ENCODE results near the gene ZNRD2. TPM values are rescaled to one million over a fixed set of nuclear protein-coding genes. Genes with fewer than 3 reads are reported as not detected.

The ZNRD2 gene
- total and polyA plus RNA-seq, 4 experiments from 2014 or later: 24.6 to 74.9 (median 48.8) TPM

DNA sequence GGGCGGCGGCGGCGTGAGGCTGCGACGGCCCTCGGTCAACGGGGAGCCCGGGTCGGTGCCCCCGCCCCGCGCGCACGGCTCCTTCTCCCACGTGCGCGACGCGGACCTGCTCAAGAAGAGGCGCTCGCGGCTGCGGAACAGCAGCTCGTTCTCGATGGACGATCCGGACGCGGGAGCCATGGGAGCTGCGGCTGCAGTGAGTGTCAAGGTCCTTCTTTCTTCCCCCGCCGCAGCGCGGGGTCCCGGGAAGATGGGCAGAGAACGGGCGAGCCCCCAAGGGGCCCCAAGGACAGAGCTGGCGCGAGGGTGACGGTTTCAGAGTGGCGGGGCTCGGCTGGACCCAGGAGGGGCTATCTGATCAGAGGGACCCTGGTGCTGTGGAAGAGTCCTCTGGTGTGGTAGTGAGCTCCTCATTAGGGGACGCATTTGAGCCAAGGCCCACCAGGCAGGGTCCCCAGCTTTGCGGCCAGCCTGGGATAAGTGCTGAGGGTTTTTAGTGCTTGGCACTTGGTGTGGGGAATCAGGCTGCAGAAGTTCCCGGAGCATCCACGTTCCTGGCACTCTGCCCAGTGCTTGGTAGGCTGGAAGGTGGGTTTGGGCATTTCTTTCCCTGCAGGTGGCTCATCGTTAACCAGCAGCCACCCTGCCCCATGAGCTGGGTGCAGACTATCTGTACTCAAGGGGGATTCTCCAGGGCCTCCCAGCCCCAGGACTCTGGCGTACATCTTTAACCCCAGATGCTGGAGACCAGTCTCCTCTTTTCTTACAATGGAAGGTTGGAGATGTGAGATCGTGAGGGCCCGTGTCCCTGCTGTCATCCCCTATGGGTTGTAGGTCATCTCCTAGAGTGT, 15.3 kb downstream of the ZNRD2 start:
- H3K4me3 Mint-ChIP-seq: no peak overlapping the region
- POLR2A ChIA-PET (ENCODE audit: partially characterized antibody): interaction anchor here (0.9 to 7.4 kb wide), 4 partner anchors 8 to 43 kb away, joined by 3 to 118 read pairs (median 82); partner anchors contain the start of genes EHBP1L1, FAM89B and ZNRD2
- no peak overlapping the region for H3K27ac ChIP-seq (ENCODE audit: low read depth, low read length)
- H3K4me1 ChIP-seq (ENCODE audit: insufficient read depth, low read length): peaks cover 17% of the 10 kb centered on the region
- intact Hi-C loops (cut with micrococcal nuclease): loop anchor here (5.0 kb wide), 1 partner anchor 218 kb away; no protein-coding TSS in a partner anchor
- peaks cover 24 to 51% of the 10 kb centered on the region in 2 donors for H3K36me3 Mint-ChIP-seq
- H3K27me3 Mint-ChIP-seq: no peaks in the 10 kb centered on the region
- no peak overlapping the region for H3K4me3 ChIP-seq (ENCODE audit: low read length in 2 of 2)
- H3K27me3 ChIP-seq (ENCODE audit: insufficient read depth, low read length): no peaks in the 10 kb centered on the region
- no peaks in the 10 kb centered on the region for H3K9me3 Mint-ChIP-seq
- CTCF ChIA-PET (ENCODE audit: partially characterized antibody): interaction anchor here (0.6 to 7.9 kb wide), 5 partner anchors 8 to 42 kb away, joined by 3 to 124 read pairs (median 20); partner anchors contain the start of genes EHBP1L1 and FAM89B
- DNase-seq: no peak
- peak overlapping the region in 6 of 7 donors; percentile 31 to 72 (median 47) for H3K27ac Mint-ChIP-seq
- peaks cover 51% of the 10 kb centered on the region for H3K36me3 ChIP-seq (ENCODE audit: insufficient read depth, low read length)
- H3K9me3 ChIP-seq (ENCODE audit: control insufficient read depth in 1 of 2, low read length in 2 of 2): no peaks in the 10 kb centered on the region
- peaks cover 13 to 39% (median 27%) of the 10 kb centered on the region in 4 donors for H3K4me1 Mint-ChIP-seq

DNA sequence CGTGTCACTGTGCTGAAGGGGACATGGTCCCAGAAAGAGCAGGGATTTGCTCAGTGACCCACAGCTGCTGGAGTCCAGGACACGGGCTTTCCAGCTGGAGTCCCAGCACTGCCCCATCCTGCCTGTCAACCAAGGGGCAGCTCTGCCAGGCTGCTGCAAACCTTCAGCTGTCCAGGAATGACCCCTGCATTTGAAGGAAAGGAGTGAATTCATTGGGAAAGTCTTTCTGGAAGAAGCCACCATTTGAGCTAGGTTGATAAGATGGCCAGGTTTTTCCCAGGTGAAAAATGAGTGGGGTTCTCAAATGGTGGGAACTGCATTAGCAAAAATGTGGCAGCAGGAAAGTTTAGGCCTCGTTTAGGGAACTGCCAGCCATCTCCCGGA, 16.0 kb downstream of the ZNRD2 start:
- DNase-seq: no peak
- H3K36me3 ChIP-seq (ENCODE audit: insufficient read depth, low read length): peaks cover 46% of the 10 kb centered on the region
- POLR2A ChIA-PET (ENCODE audit: partially characterized antibody): interaction anchor here (0.6 to 7.4 kb wide), 6 partner anchors 9 to 80 kb away, joined by 3 to 118 read pairs (median 29); partner anchors contain the start of genes EHBP1L1, FAM89B and ZNRD2
- H3K27ac Mint-ChIP-seq: peak overlapping the region; percentile 30 to 72 (median 57)
- H3K9me3 ChIP-seq (ENCODE audit: control insufficient read depth in 1 of 2, low read length in 2 of 2): no peaks in the 10 kb centered on the region
- peaks cover 17% of the 10 kb centered on the region for H3K4me1 ChIP-seq (ENCODE audit: insufficient read depth, low read length)
- H3K27me3 Mint-ChIP-seq: no peaks in the 10 kb centered on the region
- H3K27me3 ChIP-seq (ENCODE audit: insufficient read depth, low read length): no peaks in the 10 kb centered on the region
- peaks cover 13 to 39% (median 27%) of the 10 kb centered on the region in 4 donors for H3K4me1 Mint-ChIP-seq
- intact Hi-C loops (cut with micrococcal nuclease): loop anchor here (5.0 kb wide), 1 partner anchor 219 kb away; no protein-coding TSS in a partner anchor
- peaks cover 26 to 50% of the 10 kb centered on the region in 2 donors for H3K36me3 Mint-ChIP-seq
- no peaks in the 10 kb centered on the region for H3K9me3 Mint-ChIP-seq
- H3K4me3 Mint-ChIP-seq: no peak overlapping the region
- H3K4me3 ChIP-seq (ENCODE audit: low read length in 2 of 2): no peak overlapping the region
- CTCF ChIA-PET (ENCODE audit: partially characterized antibody): interaction anchor here (0.5 to 7.9 kb wide), 5 partner anchors 9 to 43 kb away, joined by 3 to 124 read pairs (median 36); partner anchors contain the start of genes EHBP1L1 and FAM89B
- no peak overlapping the region for H3K27ac ChIP-seq (ENCODE audit: low read depth, low read length)

DNA sequence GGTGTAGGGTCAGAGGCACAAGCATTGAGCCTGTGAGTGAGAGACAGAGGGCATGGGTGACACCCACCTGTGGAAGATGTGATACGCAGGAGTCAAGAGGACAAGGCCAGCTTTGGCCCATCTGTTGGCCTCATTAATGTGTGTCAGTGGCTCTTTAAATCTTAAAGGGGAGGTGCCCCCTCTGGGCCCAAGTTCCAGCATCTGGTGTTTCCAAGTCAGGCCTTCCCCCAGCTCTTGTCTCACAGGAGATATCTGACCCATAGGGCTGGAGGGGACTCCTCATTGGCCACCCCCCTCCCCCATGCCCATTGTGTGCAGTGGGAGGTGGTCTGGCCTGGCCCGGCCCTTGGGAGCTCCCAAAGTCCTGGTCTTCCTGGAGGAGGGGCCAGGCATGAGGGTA, 16.4 kb downstream of the ZNRD2 start:
- Histone ChIP-seq H3K36me3 (ENCODE audit: insufficient read depth, low read length) (peaks cover 45% of the 10 kb centered on the region), H3K9me3 (ENCODE audit: control insufficient read depth in 1 of 2, low read length in 2 of 2) (no peaks in the 10 kb centered on the region), H3K4me3 (ENCODE audit: low read length in 2 of 2) (no peak overlapping the region), H3K27ac (ENCODE audit: low read depth, low read length) (no peak overlapping the region), H3K27me3 (ENCODE audit: insufficient read depth, low read length) (no peaks in the 10 kb centered on the region), H3K4me1 (ENCODE audit: insufficient read depth, low read length) (peaks cover 17% of the 10 kb centered on the region)
- intact Hi-C loops (cut with micrococcal nuclease): loop anchor here (5.0 kb wide), 1 partner anchor 219 kb away; no protein-coding TSS in a partner anchor
- ChIA-PET POLR2A (ENCODE audit: partially characterized antibody) (interaction anchor here (0.6 to 7.4 kb wide), 6 partner anchors 9 to 81 kb away, joined by 3 to 118 read pairs (median 29); partner anchors contain the start of genes EHBP1L1, FAM89B and ZNRD2), CTCF (ENCODE audit: partially characterized antibody) (interaction anchor here (0.5 to 7.9 kb wide), 6 partner anchors 10 to 75 kb away, joined by 3 to 124 read pairs (median 28); partner anchors contain the start of genes EHBP1L1 and FAM89B)
- Mint-ChIP-seq H3K27ac (peak overlapping the region in 6 of 7 donors; percentile 15 to 72 (median 56)), H3K36me3 (peaks cover 28 to 52% of the 10 kb centered on the region in 2 donors), H3K4me1 (peaks cover 13 to 39% (median 27%) of the 10 kb centered on the region in 4 donors), H3K9me3 (no peaks in the 10 kb centered on the region), H3K27me3 (no peaks in the 10 kb centered on the region), H3K4me3 (no peak overlapping the region)
- DNase-seq: no peak

- intact Hi-C loops (cut with micrococcal nuclease): loop anchor here (1.0 to 5.0 kb wide), 3 partner anchors 14 to 221 kb away; no protein-coding TSS in a partner anchor
- peak overlapping the region in 3 of 8 donors; percentile 11 to 46 (median 25) for H3K4me3 Mint-ChIP-seq
- H3K9me3 ChIP-seq (ENCODE audit: control insufficient read depth in 1 of 2, low read length in 2 of 2): no peaks in the 10 kb centered on the region
- peaks cover 17% of the 10 kb centered on the region for H3K4me1 ChIP-seq (ENCODE audit: insufficient read depth, low read length)
- H3K4me1 Mint-ChIP-seq: peaks cover 13 to 33% (median 20%) of the 10 kb centered on the region in 4 donors
- POLR2A ChIA-PET (ENCODE audit: partially characterized antibody): interaction anchor here (0.7 to 7.4 kb wide), 20 partner anchors 7 to 463 kb away, joined by 3 to 118 read pairs (median 4); partner anchors contain the start of genes EHBP1L1, FAM89B, KCNK7 and MALAT1
- DNase-seq: peak; percentile 78 to 82 (median 78)
- no peaks in the 10 kb centered on the region for H3K27me3 Mint-ChIP-seq
- H3K27ac Mint-ChIP-seq: peak overlapping the region; percentile 77 to 91 (median 87)
- H3K36me3 ChIP-seq (ENCODE audit: insufficient read depth, low read length): peaks cover 36% of the 10 kb centered on the region
- no peak overlapping the region for H3K4me3 ChIP-seq (ENCODE audit: low read length in 2 of 2)
- peaks cover 16 to 38% of the 10 kb centered on the region in 2 donors for H3K36me3 Mint-ChIP-seq
- CTCF ChIA-PET (ENCODE audit: partially characterized antibody): interaction anchor here (0.6 to 7.9 kb wide), 22 partner anchors 8 to 538 kb away, joined by 3 to 124 read pairs (median 4); partner anchors contain the start of genes EHBP1L1, FAM89B and ZNRD2
- H3K27me3 ChIP-seq (ENCODE audit: insufficient read depth, low read length): no peaks in the 10 kb centered on the region
- peak overlapping the region; percentile 57 for H3K27ac ChIP-seq (ENCODE audit: low read depth, low read length)
- H3K9me3 Mint-ChIP-seq: no peaks in the 10 kb centered on the region
Measured at GRCh38 chr11:65588199-65589054, 18.1 kb downstream of the ZNRD2 start.

DNA sequence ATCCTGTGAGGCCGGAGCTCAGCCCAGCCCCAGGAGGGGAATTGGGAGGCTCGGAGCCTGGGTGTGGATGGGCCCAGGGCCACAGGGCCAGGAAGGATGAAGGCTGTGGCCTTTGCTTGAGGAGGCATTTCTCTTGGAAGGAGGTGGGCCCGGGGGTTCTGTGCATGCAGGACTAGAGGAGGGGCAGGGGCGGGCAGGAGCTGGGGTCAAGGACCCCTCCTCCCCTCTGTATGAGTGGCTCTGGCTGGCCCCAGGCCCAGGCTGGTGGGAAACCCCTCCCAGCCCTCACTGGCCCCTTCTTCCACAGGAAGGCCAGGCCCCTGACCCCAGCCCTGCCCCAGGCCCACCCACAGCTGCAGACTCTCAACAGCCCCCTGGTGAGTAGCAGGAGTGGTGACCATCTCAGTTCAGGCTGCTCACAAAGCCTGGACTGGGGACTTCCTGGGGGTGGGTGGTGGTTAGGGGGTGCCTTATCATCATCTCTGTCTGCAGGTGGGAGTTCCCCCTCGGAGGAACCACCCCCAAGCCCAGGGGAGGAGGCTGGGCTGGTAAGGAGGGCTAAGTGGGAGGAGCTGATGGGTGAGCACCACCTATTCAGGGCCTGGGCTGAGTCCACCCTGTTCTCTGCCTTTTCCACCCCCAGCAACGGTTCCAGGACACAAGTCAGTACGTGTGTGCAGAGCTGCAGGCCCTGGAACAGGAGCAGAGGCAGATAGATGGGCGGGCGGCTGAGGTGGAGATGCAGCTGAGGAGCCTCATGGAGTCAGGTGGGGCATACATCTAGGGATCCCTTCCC, 19.4 kb downstream of the ZNRD2 start:
- no peaks in the 10 kb centered on the region for H3K27me3 Mint-ChIP-seq
- H3K4me1 Mint-ChIP-seq: peaks cover 13 to 44% (median 20%) of the 10 kb centered on the region in 4 donors
- H3K27ac Mint-ChIP-seq: peak overlapping the region in 4 of 7 donors; percentile 29 to 89 (median 83)
- POLR2A ChIA-PET (ENCODE audit: partially characterized antibody): interaction anchor here (0.6 to 7.4 kb wide), 8 partner anchors 8 to 91 kb away, joined by 3 to 118 read pairs (median 6); partner anchors contain the start of genes EHBP1L1, FAM89B, MALAT1 and ZNRD2
- peaks cover 7 to 32% of the 10 kb centered on the region in 2 donors for H3K36me3 Mint-ChIP-seq
- H3K9me3 Mint-ChIP-seq: no peaks in the 10 kb centered on the region
- Histone ChIP-seq H3K4me3 (ENCODE audit: low read length in 2 of 2) (no peak overlapping the region), H3K9me3 (ENCODE audit: control insufficient read depth in 1 of 2, low read length in 2 of 2) (no peaks in the 10 kb centered on the region), H3K4me1 (ENCODE audit: insufficient read depth, low read length) (peaks cover 28% of the 10 kb centered on the region), H3K27me3 (ENCODE audit: insufficient read depth, low read length) (no peaks in the 10 kb centered on the region), H3K27ac (ENCODE audit: low read depth, low read length) (no peak overlapping the region), H3K36me3 (ENCODE audit: insufficient read depth, low read length) (peaks cover 26% of the 10 kb centered on the region)
- DNase-seq: peak in 1 of 5 donors; percentile 55
- CTCF ChIA-PET (ENCODE audit: partially characterized antibody): interaction anchor here (0.6 to 7.9 kb wide), 8 partner anchors 13 to 529 kb away, joined by 3 to 124 read pairs (median 11); partner anchors contain the start of genes EHBP1L1 and FAM89B
- intact Hi-C loops (cut with micrococcal nuclease): loop anchor here (5.0 kb wide), 1 partner anchor 222 kb away; no protein-coding TSS in a partner anchor
- H3K4me3 Mint-ChIP-seq: no peak overlapping the region
